ENCODE data around the gene LMF1. TPM values are rescaled to one million over a fixed set of nuclear protein-coding genes. Genes with fewer than 3 reads are reported as not detected.

Gene LMF1
- polyA plus RNA-seq, 1 experiment, result 28.9 TPM

DNA sequence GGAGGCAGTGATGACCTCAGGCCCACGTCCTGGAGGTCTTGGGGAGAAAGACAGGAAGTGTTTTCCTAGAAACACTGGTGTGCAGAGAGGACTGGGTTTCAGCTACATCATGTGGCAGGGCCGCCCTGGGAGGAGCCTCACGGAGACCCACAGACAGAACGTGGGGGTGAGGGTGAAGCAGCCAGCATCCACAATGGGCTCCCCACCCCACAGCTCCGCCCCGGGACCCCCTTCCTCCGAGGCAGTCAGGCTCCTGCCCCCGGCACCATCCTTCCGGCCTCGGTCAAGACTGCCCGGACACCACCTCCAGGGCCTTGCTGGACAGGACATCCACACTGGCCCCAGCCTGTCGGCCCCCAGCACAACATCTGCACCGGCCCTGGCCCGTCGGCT lies 51.1 kb downstream of the LMF1 start:
- no peak for DNase-seq (ENCODE audit: low read depth)
- CTCF ChIA-PET, result no interaction called here
- peaks cover 5% of the 10 kb centered on the region for H3K36me3 ChIP-seq (ENCODE audit: control insufficient read depth, insufficient read depth, low read length)
- H3K4me3 ChIP-seq (ENCODE audit: low read depth, low read length), result no peak overlapping the region
- H3K27me3 ChIP-seq (ENCODE audit: control insufficient read depth, insufficient read depth, low read length), result no peaks in the 10 kb centered on the region
- TF ChIP-seq, protein P1, sequence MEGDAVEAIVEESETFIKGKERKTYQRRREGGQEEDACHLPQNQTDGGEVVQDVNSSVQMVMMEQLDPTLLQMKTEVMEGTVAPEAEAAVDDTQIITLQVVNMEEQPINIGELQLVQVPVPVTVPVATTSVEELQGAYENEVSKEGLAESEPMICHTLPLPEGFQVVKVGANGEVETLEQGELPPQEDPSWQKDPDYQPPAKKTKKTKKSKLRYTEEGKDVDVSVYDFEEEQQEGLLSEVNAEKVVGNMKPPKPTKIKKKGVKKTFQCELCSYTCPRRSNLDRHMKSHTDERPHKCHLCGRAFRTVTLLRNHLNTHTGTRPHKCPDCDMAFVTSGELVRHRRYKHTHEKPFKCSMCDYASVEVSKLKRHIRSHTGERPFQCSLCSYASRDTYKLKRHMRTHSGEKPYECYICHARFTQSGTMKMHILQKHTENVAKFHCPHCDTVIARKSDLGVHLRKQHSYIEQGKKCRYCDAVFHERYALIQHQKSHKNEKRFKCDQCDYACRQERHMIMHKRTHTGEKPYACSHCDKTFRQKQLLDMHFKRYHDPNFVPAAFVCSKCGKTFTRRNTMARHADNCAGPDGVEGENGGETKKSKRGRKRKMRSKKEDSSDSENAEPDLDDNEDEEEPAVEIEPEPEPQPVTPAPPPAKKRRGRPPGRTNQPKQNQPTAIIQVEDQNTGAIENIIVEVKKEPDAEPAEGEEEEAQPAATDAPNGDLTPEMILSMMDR (IDR thresholded peaks at IDR 0.05; ENCODE audit: insufficient read depth, low read depth, low read length), result no peak
- POLR2A ChIA-PET, result no interaction called here

DNA sequence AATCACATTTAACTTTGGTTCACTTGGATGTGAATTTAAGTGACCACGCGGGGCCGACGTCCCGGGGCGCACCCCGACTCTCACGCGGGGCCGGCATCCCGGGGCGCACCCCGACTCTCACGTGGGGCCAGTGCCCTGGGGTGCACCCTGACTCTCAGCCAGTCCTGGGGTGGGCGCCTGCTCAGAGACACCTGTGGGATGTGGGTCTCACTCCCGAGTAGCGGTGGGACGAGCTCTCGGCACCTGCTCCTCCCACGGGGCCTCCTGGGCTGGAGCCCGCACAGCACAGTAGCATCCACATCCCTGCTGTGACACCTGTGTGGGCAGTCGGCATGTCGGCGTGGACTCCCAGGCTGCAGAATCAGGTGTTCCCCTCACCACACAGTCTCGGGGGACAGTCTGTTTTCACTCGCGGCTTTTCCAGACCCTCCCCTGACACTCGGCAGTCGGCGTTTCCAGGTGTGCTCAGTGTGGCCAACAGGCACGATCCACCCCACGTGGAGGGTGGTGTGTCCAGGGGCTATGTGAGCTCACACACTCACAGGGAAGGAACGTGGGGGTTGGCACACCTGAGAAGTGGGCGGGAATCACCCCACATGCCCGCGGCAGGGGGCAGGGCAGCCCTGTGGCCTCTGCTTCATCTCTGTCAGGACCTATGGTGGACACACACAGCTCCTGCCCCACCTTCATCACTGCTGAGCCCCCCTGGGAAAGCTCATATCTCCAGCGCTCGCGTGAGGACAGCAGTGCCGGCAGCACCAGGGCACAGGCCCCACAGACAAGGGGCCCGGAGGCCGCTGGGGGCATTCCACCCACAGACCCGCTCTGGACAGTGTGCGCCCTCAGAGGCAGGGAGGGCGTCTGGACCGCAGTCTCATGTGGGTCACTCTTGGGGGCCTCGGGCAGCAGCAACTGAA lies 51.8 kb downstream of the LMF1 start:
- no peaks in the 10 kb centered on the region for H3K27me3 ChIP-seq (ENCODE audit: control insufficient read depth, insufficient read depth, low read length)
- H3K4me3 ChIP-seq (ENCODE audit: low read depth, low read length), result no peak overlapping the region
- peaks cover 5% of the 10 kb centered on the region for H3K36me3 ChIP-seq (ENCODE audit: control insufficient read depth, insufficient read depth, low read length)
- ChIA-PET CTCF (no interaction called here), POLR2A (no interaction called here)
- DNase-seq (ENCODE audit: low read depth), result no peak
- TF ChIP-seq, protein P1 (IDR thresholded peaks at IDR 0.05; ENCODE audit: insufficient read depth, low read depth, low read length), result no peak

DNA sequence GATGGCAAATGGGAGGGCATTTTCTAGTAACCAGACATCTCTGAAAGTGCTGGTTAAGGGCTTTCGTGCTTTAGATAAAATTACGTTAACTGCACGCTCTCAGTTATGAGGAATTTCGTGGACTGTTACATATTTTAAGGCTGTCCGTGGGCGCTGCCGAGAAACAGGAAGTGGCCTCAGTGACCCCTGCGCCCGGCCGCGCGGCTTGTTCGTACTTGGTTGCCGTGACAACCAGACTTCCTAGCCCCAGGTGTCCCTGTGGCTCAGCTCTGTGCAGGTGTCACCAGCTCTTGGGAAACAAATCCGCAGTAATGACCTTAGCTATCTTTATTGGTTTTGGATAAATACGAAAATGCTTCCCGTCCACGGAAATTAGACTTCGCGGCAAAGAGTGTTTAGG lies 52.7 kb downstream of the LMF1 start:
- Histone ChIP-seq H3K4me3 (ENCODE audit: low read depth, low read length) (no peak overlapping the region), H3K36me3 (ENCODE audit: control insufficient read depth, insufficient read depth, low read length) (peaks cover 6% of the 10 kb centered on the region), H3K27me3 (ENCODE audit: control insufficient read depth, insufficient read depth, low read length) (no peaks in the 10 kb centered on the region)
- POLR2A ChIA-PET, result no interaction called here
- TF ChIP-seq, protein P1 (IDR thresholded peaks at IDR 0.05; ENCODE audit: insufficient read depth, low read depth, low read length), result no peak
- CTCF ChIA-PET, result no interaction called here
- DNase-seq (ENCODE audit: low read depth), result no peak

DNA sequence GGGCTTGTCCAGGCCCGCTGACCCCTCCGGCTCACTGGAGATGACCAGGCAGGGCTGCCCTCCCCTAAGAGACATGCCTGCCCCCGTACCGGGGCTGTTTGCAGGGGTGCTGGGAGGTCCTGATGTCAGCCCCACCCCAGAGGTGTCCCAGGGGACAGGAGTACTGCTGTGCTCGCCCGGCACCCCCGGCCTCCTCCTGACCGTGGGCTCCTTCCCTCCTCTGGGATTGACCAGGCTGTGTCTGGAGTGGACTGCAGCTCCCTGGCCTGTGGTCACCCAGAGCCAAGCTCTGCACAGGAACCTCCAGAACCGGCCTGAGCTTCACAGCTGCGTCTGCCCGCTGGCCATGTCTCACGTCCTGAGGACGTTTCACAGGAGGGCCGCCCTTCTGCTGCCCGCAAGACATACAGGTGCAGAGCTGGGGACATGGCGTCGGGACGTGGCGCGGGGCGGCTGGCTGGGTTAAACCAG lies 53.2 kb downstream of the LMF1 start:
- H3K27me3 ChIP-seq (ENCODE audit: control insufficient read depth, insufficient read depth, low read length), result no peaks in the 10 kb centered on the region
- TF ChIP-seq, protein P1 (IDR thresholded peaks at IDR 0.05; ENCODE audit: insufficient read depth, low read depth, low read length), result no peak
- ChIA-PET CTCF (no interaction called here), POLR2A (no interaction called here)
- peaks cover 6% of the 10 kb centered on the region for H3K36me3 ChIP-seq (ENCODE audit: control insufficient read depth, insufficient read depth, low read length)
- DNase-seq (ENCODE audit: low read depth), result no peak
- H3K4me3 ChIP-seq (ENCODE audit: low read depth, low read length), result no peak overlapping the region

DNA sequence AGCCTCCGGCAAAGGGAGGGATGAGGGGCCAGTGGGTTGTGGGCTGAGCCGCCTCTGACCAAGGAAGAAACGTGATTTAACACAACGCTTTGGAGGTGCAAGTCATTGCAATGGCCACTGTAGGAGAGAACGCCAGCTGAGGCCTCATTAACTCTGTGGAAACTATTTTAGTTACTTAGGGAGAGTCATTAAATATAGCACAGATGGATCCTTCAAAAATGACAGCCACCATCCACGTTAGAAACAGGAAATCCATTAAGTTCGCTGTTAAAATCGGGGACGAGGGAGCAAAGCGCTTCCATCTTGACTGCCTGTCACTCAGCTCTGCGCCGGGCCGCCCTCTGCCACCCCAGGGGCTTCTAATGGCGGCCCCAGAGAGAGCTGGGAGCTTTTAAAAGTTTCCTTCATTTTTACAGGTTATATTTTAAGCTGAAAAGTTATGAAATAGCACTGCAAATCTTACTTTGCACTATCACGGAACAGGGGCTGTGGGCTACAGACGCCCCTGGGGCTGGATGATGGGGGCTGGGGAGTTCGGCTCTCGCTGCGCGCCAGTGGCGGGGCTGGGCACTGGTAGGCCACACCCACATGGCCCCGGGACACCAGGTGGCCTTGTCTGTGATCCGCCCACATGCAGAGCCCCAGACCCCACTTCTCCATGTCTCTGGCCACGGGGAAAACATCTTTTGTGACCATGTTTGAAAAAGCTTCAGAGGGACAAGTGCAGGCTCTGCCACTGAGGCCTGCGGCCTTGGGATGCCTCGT lies 54.6 kb downstream of the LMF1 start:
- CTCF ChIA-PET, result no interaction called here
- POLR2A ChIA-PET, result no interaction called here
- H3K27me3 ChIP-seq (ENCODE audit: control insufficient read depth, insufficient read depth, low read length), result no peaks in the 10 kb centered on the region
- H3K4me3 ChIP-seq (ENCODE audit: low read depth, low read length), result no peak overlapping the region
- DNase-seq (ENCODE audit: low read depth), result no peak
- TF ChIP-seq, protein P1 (IDR thresholded peaks at IDR 0.05; ENCODE audit: insufficient read depth, low read depth, low read length), result no peak
- H3K36me3 ChIP-seq (ENCODE audit: control insufficient read depth, insufficient read depth, low read length), result peaks cover 5% of the 10 kb centered on the region

Data from BJ (cell line).